Measurements from ENCODE around the gene TPM2. TPM values are rescaled to one million over a fixed set of nuclear protein-coding genes. Genes with fewer than 3 reads are reported as not detected.

The TPM2 gene
- polyA plus RNA-seq, 1 of the 3 experiments (the other 2 are of a cell fraction): 620 TPM

GRCh38 chr9:35723908-35724307 is 34.2 kb upstream of the TPM2 start:
- Histone ChIP-seq H3K27me3 (ENCODE audit: insufficient read depth) (no peaks in the 10 kb centered on the region), H3K27ac (ENCODE audit: low read depth in 2 of 2, low read length in 1 of 2) (no peak overlapping the region), H3K9me3 (no peaks in the 10 kb centered on the region), H4K20me1 (ENCODE audit: insufficient read depth) (peaks cover 7% of the 10 kb centered on the region; the same call in 1 of the 2 replicates), H3K79me2 (ENCODE audit: insufficient read depth) (peaks cover 63% of the 10 kb centered on the region), H3K4me2 (no peak overlapping the region), H3K4me3 (ENCODE audit: low read depth in 2 of 2, low read length in 1 of 2) (no peak overlapping the region), H2AFZ (ENCODE audit: low read depth) (no peak overlapping the region), H3K36me3 (replicated peaks in 1 of 2; ENCODE audit: control insufficient read depth in 1 of 2, insufficient read depth in 2 of 2, low read length in 1 of 2) (peaks cover 54 to 70% of the 10 kb centered on the region in 2 experiments), H3F3A (replicated peaks; ENCODE audit: insufficient read depth) (peaks cover 16% of the 10 kb centered on the region), H3K4me1 (ENCODE audit: control insufficient read depth in 1 of 2, insufficient read depth in 2 of 2, low read depth in 1 of 2, low read length in 1 of 2) (peaks cover 14 to 20% of the 10 kb centered on the region in 2 experiments), H3K9me2 (no peaks in the 10 kb centered on the region), H3K9ac (no peak overlapping the region)
- ChIA-PET CTCF (interaction anchor here (1.6 to 19.9 kb wide), 3 partner anchors 9 to 28 kb away, joined by 3 to 183 read pairs (median 103); no protein-coding TSS in a partner anchor), POLR2A (no interaction called here)
- TF ChIP-seq CHD2 (IDR thresholded peaks at IDR 0.05; ENCODE audit: low read length, partially characterized antibody) (no peak), GATA2 (CRISPR knock-in tag; IDR thresholded peaks at IDR 0.05) (no peak), TAF1 (IDR thresholded peaks at IDR 0.05; ENCODE audit: borderline replicate concordance, low read depth, low read length) (no peak), USF1 (IDR thresholded peaks at IDR 0.05; ENCODE audit: borderline replicate concordance, low read depth) (no peak)
- no peak for DNase-seq
- 92% methylated on average over 5 of the region's 8 CpGs for WGBS (ENCODE audit: low lambda C conversion rate)

GRCh38 chr9:35723426-35723825 is 33.7 kb upstream of the TPM2 start:
- TF ChIP-seq FOXM1 (IDR thresholded peaks at IDR 0.05; ENCODE audit: low read depth): no peak
- no peak for TF ChIP-seq FOSL2 (IDR thresholded peaks at IDR 0.05; ENCODE audit: borderline replicate concordance, low read depth)
- no peak for TF ChIP-seq CHD2 (IDR thresholded peaks at IDR 0.05; ENCODE audit: low read length, partially characterized antibody)
- no peak for TF ChIP-seq SIN3A (IDR thresholded peaks at IDR 0.05; ENCODE audit: borderline replicate concordance, low read depth, low read length)
- no peak for TF ChIP-seq TAF1 (IDR thresholded peaks at IDR 0.05; ENCODE audit: borderline replicate concordance, low read depth, low read length)
- no peak for TF ChIP-seq POLR2AphosphoS5 (IDR thresholded peaks at IDR 0.05; ENCODE audit: low read depth, low read length)
- no peak for TF ChIP-seq RXRA (IDR thresholded peaks at IDR 0.05; ENCODE audit: borderline replicate concordance, low read depth)
- H3K9me3 ChIP-seq: no peaks in the 10 kb centered on the region
- no peaks in the 10 kb centered on the region for H3K9me2 ChIP-seq
- H3K27ac ChIP-seq (ENCODE audit: low read depth in 2 of 2, low read length in 1 of 2): no peak overlapping the region
- DNase-seq: no peak
- H3K27me3 ChIP-seq (ENCODE audit: insufficient read depth): no peaks in the 10 kb centered on the region
- H3K4me2 ChIP-seq: no peak overlapping the region
- H3K9ac ChIP-seq: no peak overlapping the region
- CTCF ChIA-PET: interaction anchor here (1.6 to 19.9 kb wide), 2 partner anchors 9 to 28 kb away, joined by 3 to 183 read pairs; no protein-coding TSS in a partner anchor
- no peak overlapping the region for H3K4me3 ChIP-seq (ENCODE audit: low read depth in 2 of 2, low read length in 1 of 2)
- peaks cover 54 to 75% of the 10 kb centered on the region in 2 experiments for H3K36me3 ChIP-seq (replicated peaks in 1 of 2; ENCODE audit: control insufficient read depth in 1 of 2, insufficient read depth in 2 of 2, low read length in 1 of 2)
- POLR2A ChIA-PET: no interaction called here
- WGBS (ENCODE audit: low lambda C conversion rate): 89% methylated on average over 2 of the region's 2 CpGs
- no peak overlapping the region for H2AFZ ChIP-seq (ENCODE audit: low read depth)
- H3K79me2 ChIP-seq (ENCODE audit: insufficient read depth): peaks cover 58% of the 10 kb centered on the region
- H4K20me1 ChIP-seq (ENCODE audit: insufficient read depth): peaks cover 7% of the 10 kb centered on the region; the same call in 1 of the 2 replicates
- peaks cover 11 to 15% of the 10 kb centered on the region in 2 experiments; a peak in 3 of 4 replicates for H3K4me1 ChIP-seq (ENCODE audit: control insufficient read depth in 1 of 2, insufficient read depth in 2 of 2, low read depth in 1 of 2, low read length in 1 of 2)
- H3F3A ChIP-seq (replicated peaks; ENCODE audit: insufficient read depth): peaks cover 12% of the 10 kb centered on the region

GRCh38 chr9:35719546-35719945 is 29.8 kb upstream of the TPM2 start:
- H3K27me3 ChIP-seq (ENCODE audit: insufficient read depth): no peaks in the 10 kb centered on the region
- no peak for DNase-seq
- ChIA-PET CTCF (interaction anchor here (10.5 to 19.9 kb wide), 2 partner anchors 10 to 24 kb away, joined by 68 to 183 read pairs; partner anchors contain the start of genes CREB3 and TLN1), POLR2A (no interaction called here)
- no peaks in the 10 kb centered on the region for H4K20me1 ChIP-seq (ENCODE audit: insufficient read depth)
- peaks cover 74 to 97% of the 10 kb centered on the region in 2 experiments for H3K36me3 ChIP-seq (replicated peaks in 1 of 2; ENCODE audit: control insufficient read depth in 1 of 2, insufficient read depth in 2 of 2, low read length in 1 of 2)
- no peak overlapping the region for H2AFZ ChIP-seq (ENCODE audit: low read depth)
- H3K9ac ChIP-seq: no peak overlapping the region
- H3K4me1 ChIP-seq (ENCODE audit: control insufficient read depth in 1 of 2, insufficient read depth in 2 of 2, low read depth in 1 of 2, low read length in 1 of 2): no peaks in the 10 kb centered on the region
- no peaks in the 10 kb centered on the region for H3F3A ChIP-seq (replicated peaks; ENCODE audit: insufficient read depth)
- peaks cover 19% of the 10 kb centered on the region for H3K79me2 ChIP-seq (ENCODE audit: insufficient read depth)
- no peaks in the 10 kb centered on the region for H3K9me2 ChIP-seq
- H3K9me3 ChIP-seq: no peaks in the 10 kb centered on the region
- no peak overlapping the region for H3K4me3 ChIP-seq (ENCODE audit: low read depth in 2 of 2, low read length in 1 of 2)
- no peak overlapping the region for H3K4me2 ChIP-seq
- 100% methylated on average over 4 of the region's 4 CpGs for WGBS (ENCODE audit: low lambda C conversion rate)
- H3K27ac ChIP-seq (ENCODE audit: low read depth in 2 of 2, low read length in 1 of 2): no peak overlapping the region
- TF ChIP-seq SMC3 (IDR thresholded peaks at IDR 0.05; ENCODE audit: low read depth, low read length) (no peak), TEAD4 (IDR thresholded peaks at IDR 0.05; ENCODE audit: borderline replicate concordance, insufficient read depth) (no peak), ELF1 (IDR thresholded peaks at IDR 0.05) (no peak), POLR2AphosphoS5 (IDR thresholded peaks at IDR 0.05; ENCODE audit: low read depth, low read length) (no peak), RAD21 (IDR thresholded peaks at IDR 0.05; ENCODE audit: low read length) (no peak), MEF2A (IDR thresholded peaks at IDR 0.05; ENCODE audit: borderline replicate concordance, low read depth) (no peak), USF1 (IDR thresholded peaks at IDR 0.05; ENCODE audit: borderline replicate concordance, low read depth) (no peak), IRF3 (IDR thresholded peaks at IDR 0.05; ENCODE audit: low read depth, low read length) (no peak), CTCF (IDR thresholded peaks at IDR 0.05) (no peak), GABPA (IDR thresholded peaks at IDR 0.05; ENCODE audit: low read depth) (no peak), MXI1 (IDR thresholded peaks at IDR 0.05; ENCODE audit: low read depth, low read length) (no peak)

Measured in SK-N-SH (cell line).